Endothelial cell (in vitro differentiated cells): Measurements from ENCODE around the gene PLPP6. TPM values are rescaled to one million over a fixed set of nuclear protein-coding genes. Genes with fewer than 3 reads are reported as not detected.

Experiments
- DNase-seq: peaks from one replicate; pipeline ENCODE4 v3.0.0; 2021; ENCODE audit warnings: low spot score
- H3K27ac Mint-ChIP-seq: one replicate; pipeline ENCODE4 v1.8.0; 2021; ENCODE audit warnings: mixed read lengths, inconsistent platforms; ENCODE audit not compliant: unreplicated experiment
- H3K27me3 Mint-ChIP-seq: one replicate; pipeline ENCODE4 v1.8.0; 2021; ENCODE audit warnings: mild to moderate bottlenecking, moderate library complexity, mixed read lengths, inconsistent platforms; ENCODE audit not compliant: unreplicated experiment
- H3K36me3 Mint-ChIP-seq: one replicate; pipeline ENCODE4 v1.8.0; 2021; ENCODE audit warnings: mild to moderate bottlenecking, low read depth, mixed read lengths, inconsistent platforms; ENCODE audit not compliant: unreplicated experiment
- H3K4me1 Mint-ChIP-seq: one replicate; pipeline ENCODE4 v1.8.0; 2021; ENCODE audit warnings: mild to moderate bottlenecking, mixed read lengths, inconsistent platforms; ENCODE audit not compliant: unreplicated experiment
- H3K4me3 Mint-ChIP-seq: one replicate; pipeline ENCODE4 v1.8.0; 2021; ENCODE audit warnings: mild to moderate bottlenecking, mixed read lengths, inconsistent platforms; ENCODE audit not compliant: unreplicated experiment
- H3K9me3 Mint-ChIP-seq: one replicate; pipeline ENCODE4 v1.8.0; 2021; ENCODE audit warnings: mixed read lengths, inconsistent platforms; ENCODE audit not compliant: unreplicated experiment
- total RNA-seq: library from RNA; stranded (reverse); fragmentation: NEBNext Ultra II Directional; extraction: Animal tissue kit (Norgen Biotek cat#: 25700); gene quantifications from one replicate; pipeline ENCODE4 v1.2.1, GENCODE V29; 2021; ENCODE audit not compliant: unreplicated experiment
- TF ChIP-seq, protein P1 (sequence below): fragments of 200-600 bp; sonication (generic); IDR thresholded peaks from one replicate; pipeline ENCODE4 v1.5.0; 2021; ENCODE audit warnings: antibody characterized with exemption; ENCODE audit not compliant: unreplicated experiment

PLPP6 gene
- total RNA-seq, 1 donor from 2014 or later, result 7.7 TPM

GRCh38 chr9:4700932-4701331 is 38.8 kb downstream of the PLPP6 start:
- no peaks in the 10 kb centered on the region for H3K9me3 Mint-ChIP-seq
- H3K4me1 Mint-ChIP-seq, result no peaks in the 10 kb centered on the region
- no peak overlapping the region for H3K27ac Mint-ChIP-seq
- DNase-seq, result no peak
- no peaks in the 10 kb centered on the region for H3K27me3 Mint-ChIP-seq
- H3K4me3 Mint-ChIP-seq, result no peak overlapping the region
- TF ChIP-seq, protein P1, sequence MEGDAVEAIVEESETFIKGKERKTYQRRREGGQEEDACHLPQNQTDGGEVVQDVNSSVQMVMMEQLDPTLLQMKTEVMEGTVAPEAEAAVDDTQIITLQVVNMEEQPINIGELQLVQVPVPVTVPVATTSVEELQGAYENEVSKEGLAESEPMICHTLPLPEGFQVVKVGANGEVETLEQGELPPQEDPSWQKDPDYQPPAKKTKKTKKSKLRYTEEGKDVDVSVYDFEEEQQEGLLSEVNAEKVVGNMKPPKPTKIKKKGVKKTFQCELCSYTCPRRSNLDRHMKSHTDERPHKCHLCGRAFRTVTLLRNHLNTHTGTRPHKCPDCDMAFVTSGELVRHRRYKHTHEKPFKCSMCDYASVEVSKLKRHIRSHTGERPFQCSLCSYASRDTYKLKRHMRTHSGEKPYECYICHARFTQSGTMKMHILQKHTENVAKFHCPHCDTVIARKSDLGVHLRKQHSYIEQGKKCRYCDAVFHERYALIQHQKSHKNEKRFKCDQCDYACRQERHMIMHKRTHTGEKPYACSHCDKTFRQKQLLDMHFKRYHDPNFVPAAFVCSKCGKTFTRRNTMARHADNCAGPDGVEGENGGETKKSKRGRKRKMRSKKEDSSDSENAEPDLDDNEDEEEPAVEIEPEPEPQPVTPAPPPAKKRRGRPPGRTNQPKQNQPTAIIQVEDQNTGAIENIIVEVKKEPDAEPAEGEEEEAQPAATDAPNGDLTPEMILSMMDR, result no peak
- no peaks in the 10 kb centered on the region for H3K36me3 Mint-ChIP-seq

DNA sequence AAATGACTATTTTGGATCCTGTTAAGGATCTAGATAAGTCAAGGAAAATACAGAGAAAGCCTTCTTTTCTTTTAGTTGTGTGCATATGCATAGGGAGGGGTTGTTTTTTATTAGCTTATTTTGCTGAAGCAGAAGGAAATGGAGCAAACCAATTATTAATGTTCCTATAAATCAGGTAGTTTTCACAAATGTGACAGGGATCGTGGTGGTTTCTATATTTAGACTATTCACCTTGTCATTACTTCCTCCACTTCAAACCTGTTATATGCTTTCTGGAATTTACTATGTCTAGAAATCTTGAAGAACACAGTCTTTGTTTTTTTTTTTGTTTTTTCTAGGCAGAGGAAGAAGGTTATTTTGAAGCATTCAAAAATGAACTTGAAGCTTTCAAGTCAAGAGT is 39.4 kb downstream of the PLPP6 start:
- TF ChIP-seq, protein P1, result no peak
- no peaks in the 10 kb centered on the region for H3K27me3 Mint-ChIP-seq
- no peak overlapping the region for H3K27ac Mint-ChIP-seq
- no peak for DNase-seq
- H3K4me3 Mint-ChIP-seq, result no peak overlapping the region
- no peaks in the 10 kb centered on the region for H3K36me3 Mint-ChIP-seq
- H3K9me3 Mint-ChIP-seq, result no peaks in the 10 kb centered on the region
- no peaks in the 10 kb centered on the region for H3K4me1 Mint-ChIP-seq

- no peaks in the 10 kb centered on the region for H3K36me3 Mint-ChIP-seq
- H3K9me3 Mint-ChIP-seq, result no peaks in the 10 kb centered on the region
- TF ChIP-seq, protein P1, result no peak
- no peak for DNase-seq
- H3K4me1 Mint-ChIP-seq, result no peaks in the 10 kb centered on the region
- H3K27me3 Mint-ChIP-seq, result no peaks in the 10 kb centered on the region
- no peak overlapping the region for H3K27ac Mint-ChIP-seq
- H3K4me3 Mint-ChIP-seq, result no peak overlapping the region
Measured at GRCh38 chr9:4704129-4704528, 42.0 kb downstream of the PLPP6 start.

DNA sequence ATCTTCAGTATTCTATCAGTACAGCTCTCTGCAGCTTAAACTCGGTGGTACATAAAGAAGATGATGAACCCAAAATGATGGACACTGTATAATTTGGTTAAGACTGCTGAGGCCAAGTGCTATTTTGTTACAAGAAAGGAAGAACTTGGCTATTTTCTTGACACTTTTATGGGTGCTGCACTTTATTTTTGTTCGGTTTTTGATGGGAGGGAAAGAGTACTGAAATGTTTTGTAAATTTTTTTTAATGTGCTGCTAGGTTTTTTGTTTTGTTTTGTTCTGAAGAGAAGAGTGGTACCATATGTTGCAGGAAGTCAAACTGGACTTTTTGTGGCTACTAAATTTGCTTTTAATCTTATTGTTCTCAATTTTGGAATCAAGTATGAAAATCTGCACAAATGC is 43.9 kb downstream of the PLPP6 start:
- no peaks in the 10 kb centered on the region for H3K9me3 Mint-ChIP-seq
- H3K27me3 Mint-ChIP-seq, result no peaks in the 10 kb centered on the region
- DNase-seq, result no peak
- H3K36me3 Mint-ChIP-seq, result no peaks in the 10 kb centered on the region
- H3K27ac Mint-ChIP-seq, result no peak overlapping the region
- H3K4me3 Mint-ChIP-seq, result no peak overlapping the region
- H3K4me1 Mint-ChIP-seq, result no peaks in the 10 kb centered on the region
- TF ChIP-seq, protein P1, result no peak

GRCh38 chr9:4706971-4707622 is 45.0 kb downstream of the PLPP6 start:
- Mint-ChIP-seq H3K9me3 (no peaks in the 10 kb centered on the region), H3K36me3 (no peaks in the 10 kb centered on the region), H3K4me3 (no peak overlapping the region), H3K27me3 (no peaks in the 10 kb centered on the region), H3K27ac (no peak overlapping the region), H3K4me1 (no peaks in the 10 kb centered on the region)
- no peak for DNase-seq
- TF ChIP-seq, protein P1, result no peak
